Measurements from ENCODE around the gene SECTM1.

DNA sequence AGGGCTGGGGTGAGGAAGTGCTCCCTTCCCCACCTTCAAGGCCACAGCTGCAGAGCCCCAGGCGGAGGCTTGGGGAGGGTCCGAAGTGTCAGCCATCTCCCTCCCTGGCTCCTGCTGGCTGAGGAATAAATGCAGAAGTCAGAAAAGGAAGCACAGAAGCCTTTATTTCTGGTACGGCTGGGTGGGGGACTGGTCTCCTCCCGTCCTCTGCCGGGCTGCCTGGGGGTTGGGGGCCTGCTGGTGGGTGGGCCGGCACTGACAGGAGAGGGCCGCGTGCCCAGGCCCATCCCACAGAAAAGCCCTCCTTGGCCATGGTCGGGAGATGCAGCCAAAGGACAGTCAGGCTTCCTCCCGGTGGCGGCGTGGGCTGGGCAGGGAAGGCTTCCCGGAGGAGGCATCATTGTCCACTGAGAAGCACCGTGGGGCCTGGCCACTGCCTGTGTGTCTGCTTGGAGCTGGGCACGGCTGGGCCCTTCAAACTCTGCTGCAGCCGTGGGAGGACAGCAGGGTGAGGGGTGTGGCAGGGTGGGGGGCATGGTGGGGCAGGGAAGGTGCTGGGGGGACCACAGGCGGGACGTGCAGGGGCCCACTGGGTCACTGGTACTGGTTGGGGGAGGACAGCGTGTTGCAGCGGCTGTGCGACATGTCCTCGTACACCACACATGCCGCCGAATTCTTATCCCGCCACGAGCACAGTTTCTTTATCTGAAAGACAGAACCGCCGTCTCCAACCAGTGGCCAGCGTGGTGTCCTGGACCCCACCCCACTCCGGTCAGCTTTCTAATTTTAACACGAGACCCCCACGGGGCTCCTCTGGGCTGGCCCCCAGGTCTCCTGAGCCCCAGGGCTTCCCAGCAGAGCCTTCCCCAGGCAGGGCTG lies 18.6 kb downstream of the SECTM1 start:
- TF ChIP-seq, protein P1, sequence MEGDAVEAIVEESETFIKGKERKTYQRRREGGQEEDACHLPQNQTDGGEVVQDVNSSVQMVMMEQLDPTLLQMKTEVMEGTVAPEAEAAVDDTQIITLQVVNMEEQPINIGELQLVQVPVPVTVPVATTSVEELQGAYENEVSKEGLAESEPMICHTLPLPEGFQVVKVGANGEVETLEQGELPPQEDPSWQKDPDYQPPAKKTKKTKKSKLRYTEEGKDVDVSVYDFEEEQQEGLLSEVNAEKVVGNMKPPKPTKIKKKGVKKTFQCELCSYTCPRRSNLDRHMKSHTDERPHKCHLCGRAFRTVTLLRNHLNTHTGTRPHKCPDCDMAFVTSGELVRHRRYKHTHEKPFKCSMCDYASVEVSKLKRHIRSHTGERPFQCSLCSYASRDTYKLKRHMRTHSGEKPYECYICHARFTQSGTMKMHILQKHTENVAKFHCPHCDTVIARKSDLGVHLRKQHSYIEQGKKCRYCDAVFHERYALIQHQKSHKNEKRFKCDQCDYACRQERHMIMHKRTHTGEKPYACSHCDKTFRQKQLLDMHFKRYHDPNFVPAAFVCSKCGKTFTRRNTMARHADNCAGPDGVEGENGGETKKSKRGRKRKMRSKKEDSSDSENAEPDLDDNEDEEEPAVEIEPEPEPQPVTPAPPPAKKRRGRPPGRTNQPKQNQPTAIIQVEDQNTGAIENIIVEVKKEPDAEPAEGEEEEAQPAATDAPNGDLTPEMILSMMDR (IDR thresholded peaks at IDR 0.05; ENCODE audit: poor library complexity): no peak
- TF ChIP-seq EZH2 (IDR thresholded peaks at IDR 0.05; ENCODE audit: borderline replicate concordance): no peak
- TF ChIP-seq EZH2phosphoT487 (IDR thresholded peaks at IDR 0.05; ENCODE audit: low read depth, severe bottlenecking, unreplicated experiment): no peak

All from hepatocyte (in vitro differentiated cells).